Testis (tissue), 3 donors: ENCODE measurements around the gene APOD. TPM values are rescaled to one million over a fixed set of nuclear protein-coding genes. Genes with fewer than 3 reads are reported as not detected.
"Not testable (repeated sequence)": the region's sequence is repeated elsewhere in the genome, so short reads cannot be mapped to it uniquely, and the experiment has no call there.

Experiments used
- DNase-seq: peaks from one replicate; pipeline ENCODE4 v3.0.0-alpha.2; 2019
- H3K27ac ChIP-seq, 2 donors: fragments of 200-600 bp; sonication (generic); one replicate each; pipeline ENCODE4 v1.5.1; 2019
- H3K27me3 ChIP-seq: fragments of 200-600 bp; sonication (generic); one replicate; pipeline ENCODE4 v1.5.1; 2019
- H3K36me3 ChIP-seq: fragments of 200-600 bp; sonication (generic); one replicate; pipeline ENCODE4 v1.5.1; 2017; ENCODE audit warnings: low read depth; ENCODE audit errors: missing control alignments
- H3K4me1 ChIP-seq: fragments of 200-600 bp; sonication (generic); one replicate; pipeline ENCODE4 v1.5.1; 2019
- H3K4me3 ChIP-seq, 2 donors: fragments of 200-600 bp; sonication (generic); one replicate each; pipeline ENCODE4 v1.5.1; 2017 to 2019
- H3K9me3 ChIP-seq: fragments of 200-600 bp; sonication (generic); one replicate; pipeline ENCODE4 v1.5.1; 2017
- CTCF ChIP-seq, 3 experiments: fragments of 450-650 bp in 2 of 3; fragments of 200-600 bp in 1 of 3; sonication (generic) in 1 of 3; IDR thresholded peaks; one replicate each; pipeline ENCODE4 v1.5.1; 2016 to 2019; ENCODE audit warnings: antibody characterized with exemption in 3 of 3, mild to moderate bottlenecking in 2 of 3, moderate library complexity in 1 of 3
- POLR2A ChIP-seq: fragments of 450-650 bp; IDR thresholded peaks from one replicate; pipeline ENCODE4 v1.6.1; 2017; ENCODE audit warnings: antibody characterized with exemption, mild to moderate bottlenecking, moderate library complexity
- WGBS, 2 donors: methylation state at CpG; one replicate each; pipeline ENCODE4 v1.1.5; 2018; 5-methylcytosine and 5-hydroxymethylcytosine counted together
- intact Hi-C: fragments of 100-400 bp; cut with DNase I; formaldehyde crosslinking; loops from one replicate; pipeline ENCODE4 v1.15.1; 2023; ENCODE audit warnings: low total_unique reads
- polyA plus RNA-seq: library from polyadenylated mRNA; stranded (reverse); fragments of 350-450 nt; fragmentation: Illumina TruSeq; extraction: RNeasy Lipid Tissue Mini Kit (QIAGEN cat#74804); gene quantifications from one replicate; pipeline ENCODE4 v1.2.3, GENCODE V29; 2014; ENCODE audit warnings: low read depth, low replicate concordance; ENCODE audit not compliant: insufficient read depth
- total RNA-seq, 2 donors: library from RNA; depleted of rRNA; stranded (reverse); fragments of >200 nt; gene quantifications; one replicate each; pipeline ENCODE4 v1.2.3, GENCODE V29; 2016

APOD gene
- total and polyA plus RNA-seq, 3 donors from 2014 or later: 55.0 to 99.8 (median 83.9) TPM

- Histone ChIP-seq H3K36me3 (no peaks in the 10 kb centered on the region), H3K9me3 (no peaks in the 10 kb centered on the region), H3K27ac (no peak overlapping the region), H3K4me3 (no peak overlapping the region), H3K27me3 (no peaks in the 10 kb centered on the region), H3K4me1 (peaks cover 6% of the 10 kb centered on the region)
- intact Hi-C loops: no loop called here
- no peak for TF ChIP-seq POLR2A
- no peak for TF ChIP-seq CTCF (IDR thresholded peaks at IDR 0.05)
- DNase-seq: no peak
- 91 to 98% methylated on average over 3 of the region's 3 CpGs for WGBS, 2 donors
Measured at GRCh38 chr3:195609229-195609628, 25.5 kb upstream of the APOD start.

GRCh38 chr3:195601785-195602184, 18.0 kb upstream of the APOD start:
- H3K36me3 ChIP-seq, H3K27ac ChIP-seq, H3K27me3 ChIP-seq, DNase-seq, H3K9me3 ChIP-seq, intact Hi-C loops, H3K4me3 ChIP-seq: not testable (repeated sequence)
- 78 to 97% methylated on average over 2 of the region's 2 CpGs for WGBS, 2 donors
- peaks cover 11% of the 10 kb centered on the region for H3K4me1 ChIP-seq

- Histone ChIP-seq H3K4me3 (no peak overlapping the region), H3K4me1 (peaks cover 11% of the 10 kb centered on the region), H3K36me3 (no peaks in the 10 kb centered on the region), H3K27ac (no peak overlapping the region), H3K27me3 (no peaks in the 10 kb centered on the region), H3K9me3 (no peaks in the 10 kb centered on the region)
- DNase-seq: no peak
- intact Hi-C loops: no loop called here
- WGBS, 2 donors: 88 to 95% methylated on average over 2 of the region's 2 CpGs
- TF ChIP-seq POLR2A (no peak), CTCF (IDR thresholded peaks at IDR 0.05) (no peak)
Measured at GRCh38 chr3:195601382-195601781, 17.6 kb upstream of the APOD start.

GRCh38 chr3:195599926-195600325, 16.2 kb upstream of the APOD start:
- peaks cover 11% of the 10 kb centered on the region for H3K4me1 ChIP-seq
- H3K4me3 ChIP-seq, H3K27ac ChIP-seq, DNase-seq, H3K27me3 ChIP-seq, H3K36me3 ChIP-seq, H3K9me3 ChIP-seq, intact Hi-C loops: not testable (repeated sequence)
- 53 to 88% methylated on average over 6 to 13 of the region's 23 CpGs for WGBS, 2 donors

- intact Hi-C loops, H3K36me3 ChIP-seq, H3K4me3 ChIP-seq, H3K9me3 ChIP-seq, DNase-seq, H3K27ac ChIP-seq, H3K27me3 ChIP-seq: not testable (repeated sequence)
- WGBS, 2 donors: 79 to 82% methylated on average over 7 to 24 of the region's 24 CpGs
- H3K4me1 ChIP-seq: peaks cover 11% of the 10 kb centered on the region
Measured at GRCh38 chr3:195599516-195599915, 15.8 kb upstream of the APOD start.

GRCh38 chr3:195597848-195598247, 14.1 kb upstream of the APOD start:
- Histone ChIP-seq H3K27me3 (no peaks in the 10 kb centered on the region), H3K4me3 (no peak overlapping the region), H3K27ac (no peak overlapping the region), H3K36me3 (no peaks in the 10 kb centered on the region), H3K9me3 (no peaks in the 10 kb centered on the region), H3K4me1 (peaks cover 11% of the 10 kb centered on the region)
- 54 to 67% methylated on average over 6 of the region's 6 CpGs for WGBS, 2 donors
- no peak for TF ChIP-seq CTCF (IDR thresholded peaks at IDR 0.05)
- TF ChIP-seq POLR2A: no peak
- DNase-seq: peak; percentile 42
- intact Hi-C loops: no loop called here
